ENCODE results near the gene USP32. TPM values are rescaled to one million over a fixed set of nuclear protein-coding genes. Genes with fewer than 3 reads are reported as not detected.

The USP32 gene
- total and polyA plus RNA-seq, 3 experiments from 2014 or later, result 8.6 to 24.8 (median 23.1) TPM

- peaks cover 15 to 38% of the 10 kb centered on the region in 2 donors for H3K27me3 Mint-ChIP-seq
- DNase-seq, result no peak
- H3K27ac Mint-ChIP-seq, result no peak overlapping the region
- ChIA-PET CTCF (no interaction called here), POLR2A (no interaction called here)
- H3K4me3 Mint-ChIP-seq, result no peak overlapping the region
- Histone ChIP-seq H3K4me3 (ENCODE audit: low read length) (no peak overlapping the region), H3K4me1 (ENCODE audit: insufficient read depth, low read length) (no peaks in the 10 kb centered on the region), H3K27ac (ENCODE audit: low read depth, low read length) (no peak overlapping the region), H3K36me3 (ENCODE audit: insufficient read depth, low read length) (no peaks in the 10 kb centered on the region), H3K27me3 (ENCODE audit: insufficient read depth, low read length, poor library complexity, severe bottlenecking) (no peaks in the 10 kb centered on the region), H3K9me3 (ENCODE audit: low read length) (no peaks in the 10 kb centered on the region)
- peaks cover 0 to 2% (median 0%) of the 10 kb centered on the region in 5 donors for H3K9me3 Mint-ChIP-seq
- no peaks in the 10 kb centered on the region for H3K36me3 Mint-ChIP-seq
- peaks cover 2 to 6% (median 6%) of the 10 kb centered on the region in 3 donors for H3K4me1 Mint-ChIP-seq
Observed at GRCh38 chr17:60160829-60161501, 231.0 kb downstream of the USP32 start.

- no peak overlapping the region for H3K4me3 ChIP-seq (ENCODE audit: low read length)
- Mint-ChIP-seq H3K27me3 (peaks cover 16 to 49% of the 10 kb centered on the region in 2 donors), H3K27ac (no peak overlapping the region), H3K9me3 (peaks cover 0 to 2% (median 0%) of the 10 kb centered on the region in 5 donors), H3K4me3 (no peak overlapping the region), H3K4me1 (no peaks in the 10 kb centered on the region), H3K36me3 (no peaks in the 10 kb centered on the region)
- no peak for DNase-seq
- no peaks in the 10 kb centered on the region for H3K4me1 ChIP-seq (ENCODE audit: insufficient read depth, low read length)
- CTCF ChIA-PET, result no interaction called here
- H3K27me3 ChIP-seq (ENCODE audit: insufficient read depth, low read length, poor library complexity, severe bottlenecking), result no peaks in the 10 kb centered on the region
- H3K36me3 ChIP-seq (ENCODE audit: insufficient read depth, low read length), result no peaks in the 10 kb centered on the region
- POLR2A ChIA-PET, result no interaction called here
- no peak overlapping the region for H3K27ac ChIP-seq (ENCODE audit: low read depth, low read length)
- no peaks in the 10 kb centered on the region for H3K9me3 ChIP-seq (ENCODE audit: low read length)
Observed at GRCh38 chr17:60159479-60159866, 232.5 kb downstream of the USP32 start.

GRCh38 chr17:60158751-60159478 is 233.0 kb downstream of the USP32 start:
- no peaks in the 10 kb centered on the region for H3K9me3 ChIP-seq (ENCODE audit: low read length)
- peaks cover 0 to 2% (median 0%) of the 10 kb centered on the region in 5 donors for H3K9me3 Mint-ChIP-seq
- CTCF ChIA-PET, result no interaction called here
- no peaks in the 10 kb centered on the region for H3K4me1 Mint-ChIP-seq
- no peak overlapping the region for H3K4me3 Mint-ChIP-seq
- DNase-seq, result no peak
- no peaks in the 10 kb centered on the region for H3K4me1 ChIP-seq (ENCODE audit: insufficient read depth, low read length)
- no peak overlapping the region for H3K27ac ChIP-seq (ENCODE audit: low read depth, low read length)
- no peak overlapping the region for H3K4me3 ChIP-seq (ENCODE audit: low read length)
- peaks cover 16 to 51% of the 10 kb centered on the region in 2 donors for H3K27me3 Mint-ChIP-seq
- H3K27me3 ChIP-seq (ENCODE audit: insufficient read depth, low read length, poor library complexity, severe bottlenecking), result no peaks in the 10 kb centered on the region
- H3K36me3 Mint-ChIP-seq, result no peaks in the 10 kb centered on the region
- POLR2A ChIA-PET, result no interaction called here
- H3K36me3 ChIP-seq (ENCODE audit: insufficient read depth, low read length), result no peaks in the 10 kb centered on the region
- no peak overlapping the region for H3K27ac Mint-ChIP-seq

GRCh38 chr17:60157487-60158040 is 234.4 kb downstream of the USP32 start:
- Mint-ChIP-seq H3K36me3 (no peaks in the 10 kb centered on the region), H3K4me1 (no peaks in the 10 kb centered on the region), H3K27me3 (peaks cover 18 to 62% of the 10 kb centered on the region in 2 donors), H3K4me3 (no peak overlapping the region), H3K27ac (no peak overlapping the region), H3K9me3 (peaks cover 0 to 2% (median 0%) of the 10 kb centered on the region in 5 donors)
- ChIA-PET POLR2A (no interaction called here), CTCF (interaction anchor here (0.5 kb wide), 1 partner anchor 164 kb away, joined by 3 read pairs; no protein-coding TSS in a partner anchor)
- Histone ChIP-seq H3K4me3 (ENCODE audit: low read length) (no peak overlapping the region), H3K27me3 (ENCODE audit: insufficient read depth, low read length, poor library complexity, severe bottlenecking) (no peaks in the 10 kb centered on the region), H3K9me3 (ENCODE audit: low read length) (no peaks in the 10 kb centered on the region), H3K4me1 (ENCODE audit: insufficient read depth, low read length) (no peaks in the 10 kb centered on the region), H3K36me3 (ENCODE audit: insufficient read depth, low read length) (no peaks in the 10 kb centered on the region), H3K27ac (ENCODE audit: low read depth, low read length) (no peak overlapping the region)
- DNase-seq, result no peak

- peaks cover 26 to 67% of the 10 kb centered on the region in 2 donors for H3K27me3 Mint-ChIP-seq
- Histone ChIP-seq H3K4me1 (ENCODE audit: insufficient read depth, low read length) (no peaks in the 10 kb centered on the region), H3K27ac (ENCODE audit: low read depth, low read length) (no peak overlapping the region), H3K27me3 (ENCODE audit: insufficient read depth, low read length, poor library complexity, severe bottlenecking) (no peaks in the 10 kb centered on the region), H3K9me3 (ENCODE audit: low read length) (no peaks in the 10 kb centered on the region), H3K36me3 (ENCODE audit: insufficient read depth, low read length) (no peaks in the 10 kb centered on the region), H3K4me3 (ENCODE audit: low read length) (no peak overlapping the region)
- H3K4me3 Mint-ChIP-seq, result no peak overlapping the region
- no peaks in the 10 kb centered on the region for H3K4me1 Mint-ChIP-seq
- H3K27ac Mint-ChIP-seq, result no peak overlapping the region
- peaks cover 0 to 2% (median 0%) of the 10 kb centered on the region in 5 donors for H3K9me3 Mint-ChIP-seq
- DNase-seq, result no peak
- CTCF ChIA-PET, result no interaction called here
- no peaks in the 10 kb centered on the region for H3K36me3 Mint-ChIP-seq
- POLR2A ChIA-PET, result no interaction called here
Observed at GRCh38 chr17:60156746-60157145, 235.2 kb downstream of the USP32 start.

- POLR2A ChIA-PET, result no interaction called here
- no peaks in the 10 kb centered on the region for H3K36me3 Mint-ChIP-seq
Observed at GRCh38 chr17:60155815-60156214, 236.1 kb downstream of the USP32 start.

GRCh38 chr17:60155427-60155814 is 236.5 kb downstream of the USP32 start:
- peaks cover 10 to 13% (median 12%) of the 10 kb centered on the region in 3 donors for H3K4me1 Mint-ChIP-seq

More at GRCh38 chr17:60155815-60156214, 236.1 kb downstream of the USP32 start:
- Histone ChIP-seq H3K9me3 (ENCODE audit: low read length) (no peaks in the 10 kb centered on the region), H3K36me3 (ENCODE audit: insufficient read depth, low read length) (no peaks in the 10 kb centered on the region), H3K4me1 (ENCODE audit: insufficient read depth, low read length) (peaks cover 6% of the 10 kb centered on the region), H3K27me3 (ENCODE audit: insufficient read depth, low read length, poor library complexity, severe bottlenecking) (peaks cover 5% of the 10 kb centered on the region), H3K4me3 (ENCODE audit: low read length) (no peak overlapping the region), H3K27ac (ENCODE audit: low read depth, low read length) (no peak overlapping the region)
- H3K27me3 Mint-ChIP-seq, result peaks cover 31 to 72% of the 10 kb centered on the region in 2 donors
- peaks cover 7 to 9% (median 8%) of the 10 kb centered on the region in 3 donors for H3K4me1 Mint-ChIP-seq
- CTCF ChIA-PET, result no interaction called here
- no peak for DNase-seq
- H3K4me3 Mint-ChIP-seq, result no peak overlapping the region
- peak overlapping the region in 1 of 8 donors; percentile 48 for H3K27ac Mint-ChIP-seq
- peaks cover 0 to 2% (median 0%) of the 10 kb centered on the region in 5 donors for H3K9me3 Mint-ChIP-seq

More at GRCh38 chr17:60155427-60155814, 236.5 kb downstream of the USP32 start:
- Mint-ChIP-seq H3K36me3 (no peaks in the 10 kb centered on the region), H3K27me3 (peaks cover 33 to 75% of the 10 kb centered on the region in 2 donors), H3K27ac (peak overlapping the region in 1 of 8 donors; percentile 48), H3K4me3 (no peak overlapping the region), H3K9me3 (peaks cover 0 to 2% (median 0%) of the 10 kb centered on the region in 5 donors)
- no peaks in the 10 kb centered on the region for H3K9me3 ChIP-seq (ENCODE audit: low read length)
- POLR2A ChIA-PET, result no interaction called here
- no peak overlapping the region for H3K4me3 ChIP-seq (ENCODE audit: low read length)
- DNase-seq, result no peak
- peaks cover 8% of the 10 kb centered on the region for H3K4me1 ChIP-seq (ENCODE audit: insufficient read depth, low read length)
- H3K27ac ChIP-seq (ENCODE audit: low read depth, low read length), result no peak overlapping the region
- H3K27me3 ChIP-seq (ENCODE audit: insufficient read depth, low read length, poor library complexity, severe bottlenecking), result peaks cover 8% of the 10 kb centered on the region
- CTCF ChIA-PET, result no interaction called here
- no peaks in the 10 kb centered on the region for H3K36me3 ChIP-seq (ENCODE audit: insufficient read depth, low read length)

Measured in CD8-positive, alpha-beta memory T cell (primary cell).